SK-N-MC (cell line): ENCODE measurements around the gene CDYL.

Experiments
- EZH2 ChIP-seq: fragments of 200-600 bp; sonication (generic); IDR thresholded peaks from one replicate; pipeline ENCODE4 v1.6.1; 2017; ENCODE audit warnings: antibody characterized with exemption
- FOXP2 ChIP-seq: optimal IDR thresholded peaks from 2 replicates; pipeline ENCODE3; 2011; ENCODE audit warnings: mild to moderate bottlenecking, moderate library complexity; ENCODE audit not compliant: insufficient read depth; ENCODE audit errors: extremely low read length, control extremely low read depth
- POLR2AphosphoS5 ChIP-seq: IDR thresholded peaks from 2 replicates; pipeline ENCODE4 v1.6.1; 2012; ENCODE audit warnings: mild to moderate bottlenecking, low read depth, low read length, borderline replicate concordance

- TF ChIP-seq POLR2AphosphoS5 (no peak), EZH2 (no peak), FOXP2 (no peak)
Observed at GRCh38 chr6:4814987-4815386, 38.8 kb downstream of the CDYL start.
